Measurements from ENCODE around the gene APOO. TPM values are rescaled to one million over a fixed set of nuclear protein-coding genes. Genes with fewer than 3 reads are reported as not detected.

Gene APOO
- total RNA-seq, 1 experiment from 2014 or later = 42.3 TPM

DNA sequence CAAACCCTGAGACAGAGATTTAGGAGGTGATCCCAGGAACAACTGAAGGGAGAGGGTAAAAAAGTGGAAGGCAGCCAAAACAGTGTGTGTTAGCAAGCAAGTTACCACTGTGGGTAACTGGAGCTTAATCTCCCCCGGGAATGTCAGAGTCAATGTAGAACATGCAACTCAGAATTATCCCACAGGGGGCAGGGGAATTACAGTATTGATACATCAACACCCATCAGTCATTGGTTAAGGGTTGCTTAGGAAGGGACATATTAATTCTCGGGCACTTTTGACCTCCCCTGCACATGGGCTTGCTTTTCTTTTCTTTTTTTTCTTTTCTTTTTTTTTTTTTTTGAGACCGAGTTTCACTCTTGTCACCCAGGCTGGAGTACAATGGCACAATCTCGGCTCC, 29.4 kb upstream of the APOO start:
- Histone ChIP-seq H3K36me3 (ENCODE audit: low read depth) (no peaks in the 10 kb centered on the region), H3K9me3 (ENCODE audit: insufficient read depth, low read depth) (no peaks in the 10 kb centered on the region), H3F3A (ENCODE audit: insufficient read depth, low read depth) (no peaks in the 10 kb centered on the region), H2AFZ (no peak overlapping the region), H3K4me2 (no peak overlapping the region), H4K20me1 (ENCODE audit: insufficient read depth) (no peaks in the 10 kb centered on the region), H3K4me3 (no peak overlapping the region), H3K27ac (no peak overlapping the region), H3K4me1 (replicated peaks; ENCODE audit: insufficient read depth) (no peaks in the 10 kb centered on the region), H3K79me2 (ENCODE audit: low read depth) (no peaks in the 10 kb centered on the region), H3K27me3 (ENCODE audit: insufficient read depth, low read depth) (no peaks in the 10 kb centered on the region), H3K9me2 (ENCODE audit: insufficient read depth) (no peaks in the 10 kb centered on the region)
- BruUV-seq (replicated peaks) = no TSS peak
- ChIA-PET CTCF (interaction anchor here (0.5 kb wide), 1 partner anchor 117 kb away, joined by 3 read pairs; no protein-coding TSS in a partner anchor), POLR2A (ENCODE audit: unreplicated experiment) (no interaction called here)
- DNase-seq = no peak
- intact Hi-C loops (cut with micrococcal nuclease; ENCODE audit: unreplicated experiment) = no loop called here
- no peak for TF ChIP-seq EZH2 (IDR thresholded peaks at IDR 0.05; ENCODE audit: low read depth)
- TF ChIP-seq CTCF (conservative IDR thresholded peaks at IDR 0.05) = no peak

- Histone ChIP-seq H3K79me2 (ENCODE audit: low read depth) (no peaks in the 10 kb centered on the region), H3K9me3 (ENCODE audit: insufficient read depth, low read depth) (no peaks in the 10 kb centered on the region), H3K27ac (no peak overlapping the region), H3F3A (ENCODE audit: insufficient read depth, low read depth) (peaks cover 5% of the 10 kb centered on the region; the same call in 1 of the 2 replicates), H2AFZ (no peak overlapping the region), H3K36me3 (ENCODE audit: low read depth) (no peaks in the 10 kb centered on the region), H3K4me3 (no peak overlapping the region), H3K27me3 (ENCODE audit: insufficient read depth, low read depth) (no peaks in the 10 kb centered on the region), H3K4me1 (replicated peaks; ENCODE audit: insufficient read depth) (peaks cover 6% of the 10 kb centered on the region; the same call in 1 of the 2 replicates), H3K9me2 (ENCODE audit: insufficient read depth) (no peaks in the 10 kb centered on the region), H4K20me1 (ENCODE audit: insufficient read depth) (no peaks in the 10 kb centered on the region), H3K4me2 (no peak overlapping the region)
- POLR2A ChIA-PET (ENCODE audit: unreplicated experiment) = no interaction called here
- TF ChIP-seq EZH2 (IDR thresholded peaks at IDR 0.05; ENCODE audit: low read depth) = no peak
- no peak for TF ChIP-seq CTCF (conservative IDR thresholded peaks at IDR 0.05)
- no TSS peak for BruUV-seq (replicated peaks)
- intact Hi-C loops (cut with micrococcal nuclease; ENCODE audit: unreplicated experiment) = no loop called here
- no peak for DNase-seq
- CTCF ChIA-PET = no interaction called here
Observed at GRCh38 chrX:23936180-23936579, 28.4 kb upstream of the APOO start.

DNA sequence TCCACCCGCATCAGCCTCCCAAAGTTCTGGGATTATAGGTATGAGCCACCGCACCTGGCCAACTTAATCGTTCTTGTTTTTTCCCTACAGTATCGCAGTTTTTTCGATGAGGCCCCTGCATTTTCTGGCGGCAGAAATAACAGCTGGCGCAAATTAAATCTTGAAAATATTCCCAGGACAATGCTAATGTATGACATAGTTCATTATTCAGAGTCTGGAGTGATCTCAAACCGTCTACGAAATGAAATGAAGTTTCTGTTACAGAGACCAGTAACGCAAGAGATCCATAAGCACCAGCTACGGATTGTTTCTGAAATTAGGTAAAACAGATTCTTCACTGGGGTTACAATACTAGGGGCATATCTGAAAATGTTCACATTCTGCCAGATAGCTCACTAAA, 27.4 kb upstream of the APOO start:
- H3K4me2 ChIP-seq = no peak overlapping the region
- no peaks in the 10 kb centered on the region for H3K27me3 ChIP-seq (ENCODE audit: insufficient read depth, low read depth)
- ChIA-PET CTCF (interaction anchor here (0.5 kb wide), 1 partner anchor 741 kb away, joined by 10 read pairs; no protein-coding TSS in a partner anchor), POLR2A (ENCODE audit: unreplicated experiment) (no interaction called here)
- no peak for TF ChIP-seq CTCF (conservative IDR thresholded peaks at IDR 0.05)
- no peak for TF ChIP-seq EZH2 (IDR thresholded peaks at IDR 0.05; ENCODE audit: low read depth)
- no peaks in the 10 kb centered on the region for H3K9me2 ChIP-seq (ENCODE audit: insufficient read depth)
- intact Hi-C loops (cut with micrococcal nuclease; ENCODE audit: unreplicated experiment) = no loop called here
- H3K36me3 ChIP-seq (ENCODE audit: low read depth) = no peaks in the 10 kb centered on the region
- peaks cover 9% of the 10 kb centered on the region; the same call in 1 of the 2 replicates for H3K4me1 ChIP-seq (replicated peaks; ENCODE audit: insufficient read depth)
- no peak for DNase-seq
- no peak overlapping the region for H3K4me3 ChIP-seq
- H2AFZ ChIP-seq = no peak overlapping the region
- no peaks in the 10 kb centered on the region for H4K20me1 ChIP-seq (ENCODE audit: insufficient read depth)
- no peak overlapping the region for H3K27ac ChIP-seq
- no peaks in the 10 kb centered on the region for H3K79me2 ChIP-seq (ENCODE audit: low read depth)
- no TSS peak for BruUV-seq (replicated peaks)
- H3F3A ChIP-seq (ENCODE audit: insufficient read depth, low read depth) = peaks cover 5% of the 10 kb centered on the region; the same call in 1 of the 2 replicates
- H3K9me3 ChIP-seq (ENCODE audit: insufficient read depth, low read depth) = no peaks in the 10 kb centered on the region

Measured in PC-9 (cell line).